Neural progenitor cell (in vitro differentiated cells): ENCODE data around the gene CTLA4.

ENCODE experiments used
- CTCF ChIP-seq: fragments of 200-600 bp; sonication (generic); IDR thresholded peaks from 2 replicates; pipeline ENCODE4 v1.5.1; 2017; ENCODE audit warnings: antibody characterized with exemption, mild to moderate bottlenecking
- EZH2 ChIP-seq: fragments of 200-600 bp; sonication (generic); IDR thresholded peaks from 2 replicates; pipeline ENCODE4 v1.6.1; 2017; ENCODE audit warnings: antibody characterized with exemption, mild to moderate bottlenecking, moderate library complexity

- TF ChIP-seq CTCF (no peak), EZH2 (no peak)
Measured at GRCh38 chr2:203871371-203871983, 3.9 kb downstream of the CTLA4 start.
